Femur (tissue), 1 donor: ENCODE measurements around the gene ACSL5.

Experiments
- DNase-seq: peaks from one replicate; pipeline ENCODE4 v3.0.0-alpha.2; 2017

Gene ACSL5

GRCh38 chr10:112471878-112472487 lies 98.1 kb downstream of the ACSL5 start:
- DNase-seq: no peak

- DNase-seq: no peak
Observed at GRCh38 chr10:112475575-112476218, 101.8 kb downstream of the ACSL5 start.
